Hippocampal formation (tissue), 2 donors: ENCODE results near the gene RASA3.
"Not testable (repeated sequence)": the region's sequence is repeated elsewhere in the genome, so short reads cannot be mapped to it uniquely, and the experiment has no call there.

Source experiments
- DNase-seq, 2 donors: peaks; one replicate each; lab custom pipeline; 2025; lab: John Stamatoyannopoulos, UW

The RASA3 gene

GRCh38 chr13:114127473-114128347 is 4.7 kb downstream of the RASA3 start:
- DNase-seq: no peak

GRCh38 chr13:114126789-114127472 is 5.5 kb downstream of the RASA3 start:
- DNase-seq: no peak

GRCh38 chr13:114126086-114126485 is 6.3 kb downstream of the RASA3 start:
- not testable (repeated sequence) for DNase-seq

- DNase-seq: no peak
Observed at GRCh38 chr13:114125589-114125988, 6.8 kb downstream of the RASA3 start.

- DNase-seq: no peak
Observed at GRCh38 chr13:114124921-114125320, 7.5 kb downstream of the RASA3 start.

- DNase-seq: no peak
Observed at GRCh38 chr13:114124431-114124830, 8.0 kb downstream of the RASA3 start.

- no peak for DNase-seq
Observed at GRCh38 chr13:114123876-114124275, 8.5 kb downstream of the RASA3 start.

GRCh38 chr13:114123448-114123847 is 9.0 kb downstream of the RASA3 start:
- no peak for DNase-seq

GRCh38 chr13:114122591-114123211 is 9.7 kb downstream of the RASA3 start:
- DNase-seq: no peak

- DNase-seq: no peak
Observed at GRCh38 chr13:114122127-114122511, 10.3 kb downstream of the RASA3 start.

- DNase-seq: no peak
Observed at GRCh38 chr13:114121496-114122126, 10.8 kb downstream of the RASA3 start.

- DNase-seq: no peak
Observed at GRCh38 chr13:114121031-114121430, 11.4 kb downstream of the RASA3 start.

- no peak for DNase-seq
Observed at GRCh38 chr13:114120591-114121011, 11.8 kb downstream of the RASA3 start.

GRCh38 chr13:114119196-114119595 is 13.2 kb downstream of the RASA3 start:
- no peak for DNase-seq

GRCh38 chr13:114118511-114119123 is 13.8 kb downstream of the RASA3 start:
- DNase-seq: no peak

- DNase-seq: no peak
Observed at GRCh38 chr13:114118086-114118485, 14.3 kb downstream of the RASA3 start.

GRCh38 chr13:114117341-114117874 is 15.0 kb downstream of the RASA3 start:
- not testable (repeated sequence) for DNase-seq

- DNase-seq: no peak
Observed at GRCh38 chr13:114116734-114117133, 15.7 kb downstream of the RASA3 start.

GRCh38 chr13:114115796-114116195 is 16.6 kb downstream of the RASA3 start:
- DNase-seq: no peak

GRCh38 chr13:114115191-114115671 is 17.2 kb downstream of the RASA3 start:
- no peak for DNase-seq

- not testable (repeated sequence) for DNase-seq
Observed at GRCh38 chr13:114114666-114115065, 17.8 kb downstream of the RASA3 start.
